Transverse colon (tissue), 4 donors: ENCODE measurements around the gene NSUN3. TPM values are rescaled to one million over a fixed set of nuclear protein-coding genes. Genes with fewer than 3 reads are reported as not detected.
A peak's percentile ranks its signal among the peaks of the same experiment; 100 is the strongest.

Experiments used
- DNase-seq: peaks from one replicate; pipeline ENCODE4 v3.0.0-alpha.2; 2019
- H3K27ac ChIP-seq, 4 donors: fragments of 200-600 bp; sonication (generic); 2 replicates each; pipeline ENCODE4 v1.5.1; 2016 to 2018; ENCODE audit warnings: inconsistent platforms in 4 of 4
- H3K27me3 ChIP-seq: fragments of 200-600 bp; sonication (generic); 2 replicates; pipeline ENCODE4 v1.5.1; 2017; ENCODE audit warnings: inconsistent platforms
- H3K36me3 ChIP-seq, 4 donors: fragments of 200-600 bp; sonication (generic); 2 replicates each; pipeline ENCODE4 v1.5.1; 2017 to 2019; ENCODE audit warnings: inconsistent platforms in 4 of 4
- H3K4me1 ChIP-seq, 4 donors: fragments of 200-600 bp; sonication (generic); 2 replicates each; pipeline ENCODE4 v1.5.1; 2017 to 2020; ENCODE audit warnings: inconsistent platforms in 4 of 4
- H3K4me3 ChIP-seq, 4 donors: fragments of 200-600 bp; sonication (generic); 1 replicate in 1 of 4; 2 replicates in 3 of 4; pipeline versions ENCODE4 v1.5.1 to v1.6.1; 2017 to 2019; ENCODE audit warnings: inconsistent platforms in 4 of 4
- H3K9me3 ChIP-seq, 2 donors: fragments of 200-600 bp; sonication (generic); 2 replicates each; pipeline ENCODE4 v1.5.1; 2017 to 2019; ENCODE audit warnings: inconsistent platforms in 2 of 2
- EP300 ChIP-seq: sonication (generic); formaldehyde crosslinking; IDR thresholded peaks from one replicate; pipeline ENCODE4 v1.6.1; 2017; ENCODE audit warnings: antibody characterized with exemption, low read depth
- POLR2A ChIP-seq: fragments of 450-650 bp; IDR thresholded peaks from one replicate; pipeline ENCODE4 v1.6.1; 2016; ENCODE audit warnings: antibody characterized with exemption, mild to moderate bottlenecking, moderate library complexity
- POLR2AphosphoS5 ChIP-seq, 3 donors: sonication (generic); formaldehyde crosslinking; IDR thresholded peaks; one replicate each; pipeline ENCODE4 v1.6.1; 2016; ENCODE audit warnings: antibody characterized with exemption in 3 of 3
- WGBS, 2 donors: methylation state at CpG; one replicate each; pipeline ENCODE4 v1.1.5; 2018; ENCODE audit warnings: low coverage in 1 of 2; 5-methylcytosine and 5-hydroxymethylcytosine counted together
- in situ Hi-C, 4 donors: fragments of 200-750 bp; cut with MboI; loops; one replicate each; pipeline versions ENCODE4 v1.15.0 to v1.15.1; 2017; ENCODE audit warnings: low sequenced_read_pairs in 3 of 4, low pct_ligation_motif_present in 1 of 4, low pct_unique_long_range_greater_than_20kb in 1 of 4
- intact Hi-C: fragments of 100-400 bp; cut with DNase I; formaldehyde crosslinking; loops from one replicate; pipeline ENCODE4 v1.15.1; 2023; ENCODE audit warnings: low total_unique reads
- total RNA-seq, 4 donors: library from RNA; depleted of rRNA; stranded (reverse); fragments of >200 nt; gene quantifications; one replicate each; pipeline ENCODE4 v1.1.0, GENCODE V29; 2016
- TF ChIP-seq, protein P1 (sequence below), 5 experiments: fragments of 200-600 bp in 3 of 5; fragments of 450-650 bp in 2 of 5; sonication (generic) in 3 of 5; IDR thresholded peaks; 1 replicate in 2 of 5; 2 replicates in 3 of 5; pipeline ENCODE4 v1.5.1; 2016 to 2017; ENCODE audit warnings: antibody characterized with exemption in 5 of 5, inconsistent platforms in 3 of 5, mild to moderate bottlenecking in 2 of 5, moderate library complexity in 1 of 5

Gene NSUN3
- total RNA-seq, 4 donors from 2014 or later: 10.3 to 27.9 (median 19.0) TPM

DNA sequence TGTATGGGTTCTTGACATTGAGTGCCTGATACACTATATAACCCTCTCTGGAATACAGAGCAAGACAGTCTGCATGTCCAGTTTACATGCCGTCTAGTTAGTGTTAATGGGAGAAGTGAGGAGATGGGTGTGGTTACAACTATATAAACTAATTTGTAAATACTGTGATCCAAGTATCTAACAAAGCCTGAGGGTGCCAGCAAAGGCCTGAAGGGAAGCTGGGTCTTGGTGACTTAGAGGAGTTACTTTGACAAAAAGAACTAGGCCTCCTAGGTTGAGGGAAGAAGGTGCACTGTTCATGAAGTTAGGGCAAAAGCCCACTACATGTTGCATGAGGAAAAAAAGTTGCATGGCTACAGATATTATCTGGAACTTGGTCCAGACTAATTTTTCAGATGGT, 2.3 kb downstream of the NSUN3 start:
- Histone ChIP-seq H3K27me3 (no peaks in the 10 kb centered on the region), H3K4me3 (peak overlapping the region in 1 of 4 donors; percentile 3), H3K36me3 (no peaks in the 10 kb centered on the region), H3K9me3 (no peaks in the 10 kb centered on the region), H3K27ac (no peak overlapping the region), H3K4me1 (peaks cover 13 to 57% (median 23%) of the 10 kb centered on the region in 4 donors)
- 14 to 46% methylated on average over 1 of the region's 1 CpG for WGBS, 2 donors
- DNase-seq: no peak
- TF ChIP-seq, protein P1, sequence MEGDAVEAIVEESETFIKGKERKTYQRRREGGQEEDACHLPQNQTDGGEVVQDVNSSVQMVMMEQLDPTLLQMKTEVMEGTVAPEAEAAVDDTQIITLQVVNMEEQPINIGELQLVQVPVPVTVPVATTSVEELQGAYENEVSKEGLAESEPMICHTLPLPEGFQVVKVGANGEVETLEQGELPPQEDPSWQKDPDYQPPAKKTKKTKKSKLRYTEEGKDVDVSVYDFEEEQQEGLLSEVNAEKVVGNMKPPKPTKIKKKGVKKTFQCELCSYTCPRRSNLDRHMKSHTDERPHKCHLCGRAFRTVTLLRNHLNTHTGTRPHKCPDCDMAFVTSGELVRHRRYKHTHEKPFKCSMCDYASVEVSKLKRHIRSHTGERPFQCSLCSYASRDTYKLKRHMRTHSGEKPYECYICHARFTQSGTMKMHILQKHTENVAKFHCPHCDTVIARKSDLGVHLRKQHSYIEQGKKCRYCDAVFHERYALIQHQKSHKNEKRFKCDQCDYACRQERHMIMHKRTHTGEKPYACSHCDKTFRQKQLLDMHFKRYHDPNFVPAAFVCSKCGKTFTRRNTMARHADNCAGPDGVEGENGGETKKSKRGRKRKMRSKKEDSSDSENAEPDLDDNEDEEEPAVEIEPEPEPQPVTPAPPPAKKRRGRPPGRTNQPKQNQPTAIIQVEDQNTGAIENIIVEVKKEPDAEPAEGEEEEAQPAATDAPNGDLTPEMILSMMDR (IDR thresholded peaks at IDR 0.05): no peak
- intact Hi-C loops: loop anchor here (5.0 kb wide), 1 partner anchor 63 kb away; no protein-coding TSS in a partner anchor
- in situ Hi-C loops: loop anchor here in 1 of 4 donors (10.0 kb wide), 1 partner anchor 90 kb away; the partner anchor contains the start of gene PROS1

DNA sequence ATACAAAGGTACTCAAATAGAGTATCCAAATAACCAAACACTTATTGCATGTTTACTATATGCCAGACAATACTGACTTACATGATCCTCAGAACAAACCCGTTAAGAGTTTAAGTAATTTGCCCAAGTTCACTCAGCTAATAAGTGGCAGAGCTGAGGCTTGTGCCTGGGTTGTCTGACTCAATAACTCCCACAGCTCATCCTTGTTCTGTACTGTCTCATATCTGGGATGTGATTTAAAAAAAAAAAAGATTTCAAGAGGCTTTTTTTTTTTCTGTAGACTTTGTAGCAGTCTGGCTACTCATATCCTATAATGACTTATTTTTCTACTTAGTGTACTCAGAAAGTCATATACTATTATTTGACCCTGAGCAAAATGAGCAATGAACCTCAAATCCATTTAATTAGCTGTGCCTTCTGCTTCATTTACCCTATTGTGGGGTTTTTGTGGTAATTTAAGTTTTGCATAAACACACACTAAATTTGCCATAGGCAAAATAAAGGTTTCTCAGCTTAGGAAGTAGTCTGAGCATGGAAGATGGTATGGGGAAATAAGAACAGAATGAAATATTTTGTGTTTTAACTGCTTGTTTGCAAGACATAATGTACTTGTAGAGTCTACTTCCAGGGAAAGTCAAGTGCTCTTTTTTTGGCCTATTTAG, 3.1 kb downstream of the NSUN3 start:
- no peaks in the 10 kb centered on the region for H3K36me3 ChIP-seq
- H3K27me3 ChIP-seq: no peaks in the 10 kb centered on the region
- H3K4me3 ChIP-seq: no peak overlapping the region
- TF ChIP-seq POLR2A: no peak
- no peak for TF ChIP-seq POLR2AphosphoS5 (IDR thresholded peaks at IDR 0.05)
- TF ChIP-seq, protein P1 (IDR thresholded peaks at IDR 0.05): no peak
- TF ChIP-seq EP300: no peak
- intact Hi-C loops (loop anchor here (5.0 kb wide), 1 partner anchor 64 kb away; no protein-coding TSS in a partner anchor), in situ Hi-C loops (loop anchor here in 1 of 4 donors (10.0 kb wide), 1 partner anchor 91 kb away; the partner anchor contains the start of gene PROS1)
- H3K4me1 ChIP-seq: peaks cover 13 to 57% (median 23%) of the 10 kb centered on the region in 4 donors
- H3K27ac ChIP-seq: peak overlapping the region in 1 of 4 donors; percentile 16
- WGBS, 2 donors: 82 to 86% methylated on average over 1 of the region's 1 CpG
- DNase-seq: no peak
- no peaks in the 10 kb centered on the region for H3K9me3 ChIP-seq

DNA sequence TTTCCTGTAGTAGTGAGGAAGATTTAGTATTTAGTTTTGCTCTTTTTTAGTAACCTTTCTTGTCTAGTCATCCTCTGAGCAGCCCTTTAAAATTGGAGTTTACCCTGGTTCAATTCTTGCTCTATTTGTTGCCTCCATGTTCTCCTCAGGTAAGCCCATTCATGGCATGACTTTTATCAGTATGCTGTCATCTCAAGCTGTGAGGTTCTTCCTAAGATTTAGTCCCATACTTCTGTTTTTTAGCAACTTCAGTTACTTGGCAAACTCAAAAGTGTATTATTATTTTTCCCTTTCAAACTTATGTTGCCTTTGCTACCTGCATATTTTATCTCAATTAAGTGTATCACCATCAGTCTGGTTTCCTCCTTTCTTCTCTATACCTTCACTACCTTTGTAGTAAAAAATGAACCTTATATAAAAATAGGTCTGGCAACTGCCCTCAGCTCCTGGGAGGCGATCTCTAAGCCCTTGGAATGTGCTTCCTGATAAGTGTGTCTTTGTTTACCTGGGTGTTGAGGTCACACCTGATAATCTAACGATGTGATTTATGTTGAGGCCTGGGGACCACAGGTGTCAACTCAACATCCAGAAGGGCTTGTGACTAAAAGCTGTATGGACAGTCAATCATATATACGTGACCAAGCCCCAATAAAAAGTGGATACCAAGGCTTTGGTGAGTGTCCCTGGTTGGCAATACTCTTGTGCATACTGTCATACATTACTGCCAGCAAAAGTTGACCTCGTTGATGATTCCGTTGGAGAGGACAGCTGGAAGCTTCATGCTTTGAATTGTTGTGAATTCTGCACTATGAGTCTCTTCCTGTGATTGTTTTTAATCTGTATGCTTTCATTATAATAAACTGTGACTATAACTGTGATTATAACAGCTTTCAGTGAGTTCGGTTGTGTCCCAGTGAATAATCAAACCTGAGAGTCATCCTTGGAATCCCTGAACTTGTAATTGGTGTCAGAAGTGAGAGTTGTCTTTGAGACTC, 3.9 kb downstream of the NSUN3 start:
- in situ Hi-C loops (loop anchor here in 1 of 4 donors (10.0 kb wide), 1 partner anchor 92 kb away; the partner anchor contains the start of gene PROS1), intact Hi-C loops (loop anchor here (5.0 kb wide), 1 partner anchor 65 kb away; no protein-coding TSS in a partner anchor)
- Histone ChIP-seq H3K9me3 (no peaks in the 10 kb centered on the region), H3K27me3 (no peaks in the 10 kb centered on the region), H3K36me3 (no peaks in the 10 kb centered on the region), H3K27ac (peak overlapping the region in 1 of 4 donors; percentile 16), H3K4me1 (peaks cover 13 to 53% (median 22%) of the 10 kb centered on the region in 4 donors), H3K4me3 (no peak overlapping the region)
- no peak for DNase-seq
- WGBS, 2 donors: 78 to 85% methylated on average over 5 to 6 of the region's 6 CpGs
- TF ChIP-seq POLR2AphosphoS5 (IDR thresholded peaks at IDR 0.05): no peak
- no peak for TF ChIP-seq EP300
- TF ChIP-seq, protein P1 (IDR thresholded peaks at IDR 0.05): no peak
- TF ChIP-seq POLR2A: no peak
